ENCODE measurements around the gene SCYGR2. TPM values are rescaled to one million over a fixed set of nuclear protein-coding genes. Genes with fewer than 3 reads are reported as not detected.
"Not testable (repeated sequence)": the region's sequence is repeated elsewhere in the genome, so short reads cannot be mapped to it uniquely, and the experiment has no call there.

The SCYGR2 gene
- not detected for total RNA-seq
- not detected for polyA plus RNA-seq
- long read RNA-seq, donor 1: 0 reads
- long read RNA-seq, donor 2: 0 reads
- long read RNA-seq, donor 3: 0 reads
- long read RNA-seq, donor 4: 0 reads

- H3K9me3 ChIP-seq (ENCODE audit: control insufficient read depth, low read length); intact Hi-C loops (cut with DNase I); ATAC-seq; H3K27me3 ChIP-seq (ENCODE audit: control insufficient read depth, insufficient read depth); H3K27ac ChIP-seq (ENCODE audit: low read length); DNase-seq; H3K4me1 ChIP-seq (ENCODE audit: control insufficient read depth, insufficient read depth, low read length); H3K4me3 ChIP-seq (ENCODE audit: low read length): not testable (repeated sequence)
- 80% methylated on average over 16 of the region's 16 CpGs for WGBS
Measured at GRCh38 chr2:227598835-227599503, at the start of gene SCYGR2. SCYGR2 (plus strand) TSS chr2:227598893; CDS start chr2:227598893, 0 bp downstream.

GRCh38 chr2:227551836-227552235, 46.9 kb upstream of the SCYGR2 start:
- ATAC-seq: no peak
- no peaks in the 10 kb centered on the region for H3K9me3 ChIP-seq (ENCODE audit: control insufficient read depth, low read length)
- H3K27me3 ChIP-seq (ENCODE audit: control insufficient read depth, insufficient read depth): no peaks in the 10 kb centered on the region
- H3K27ac ChIP-seq (ENCODE audit: low read length): no peak overlapping the region
- DNase-seq: peak in 1 of 3 donors; percentile 27
- no peaks in the 10 kb centered on the region for H3K4me1 ChIP-seq (ENCODE audit: control insufficient read depth, insufficient read depth, low read length)
- no peak overlapping the region for H3K4me3 ChIP-seq (ENCODE audit: low read length)
- intact Hi-C loops (cut with DNase I): no loop called here
- WGBS: 95% methylated on average over 3 of the region's 3 CpGs

DNA sequence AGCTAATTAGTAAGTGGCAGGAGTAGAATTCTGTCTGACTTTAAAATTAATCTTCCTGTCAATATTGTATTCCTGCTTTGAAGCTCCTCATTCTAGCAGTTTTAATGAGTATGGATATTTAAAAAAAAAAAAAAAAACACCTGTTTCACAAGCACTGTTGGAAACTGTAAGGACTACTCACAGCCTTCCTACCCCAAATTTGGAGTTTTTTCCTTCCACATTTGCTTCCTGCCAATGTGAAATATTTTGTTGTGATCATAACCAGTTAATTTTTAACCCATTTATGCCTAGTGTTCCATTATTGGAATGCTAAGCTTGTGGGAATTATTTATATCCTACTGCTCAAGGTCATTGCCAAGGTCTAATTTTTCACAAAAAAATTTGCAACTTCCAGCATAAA, 36.1 kb upstream of the SCYGR2 start:
- Histone ChIP-seq H3K4me1 (ENCODE audit: control insufficient read depth, insufficient read depth, low read length) (peaks cover 1% of the 10 kb centered on the region), H3K27ac (ENCODE audit: low read length) (no peak overlapping the region), H3K9me3 (ENCODE audit: control insufficient read depth, low read length) (no peaks in the 10 kb centered on the region), H3K4me3 (ENCODE audit: low read length) (no peak overlapping the region), H3K27me3 (ENCODE audit: control insufficient read depth, insufficient read depth) (no peaks in the 10 kb centered on the region)
- intact Hi-C loops (cut with DNase I): no loop called here
- no peak for DNase-seq
- ATAC-seq: no peak

DNA sequence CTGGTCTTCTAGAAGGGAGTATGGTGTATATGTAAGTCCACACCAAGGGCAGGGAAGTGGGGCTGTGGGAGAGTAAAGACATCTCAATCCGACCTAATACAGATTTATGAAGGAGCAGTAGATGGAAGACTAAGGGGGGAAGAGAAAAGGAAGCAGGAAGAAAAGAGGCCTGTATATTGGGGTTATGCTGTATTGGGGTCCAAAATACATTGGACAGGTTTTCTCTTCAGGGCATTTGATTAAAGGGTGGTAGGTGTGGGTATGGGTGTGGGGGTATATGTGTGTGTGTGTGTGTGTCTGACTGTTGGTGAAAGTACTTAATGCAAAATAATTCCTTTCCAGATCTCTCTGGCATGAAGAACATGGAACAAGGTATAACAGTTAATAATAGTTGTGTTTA, 33.6 kb upstream of the SCYGR2 start:
- ATAC-seq: no peak
- Histone ChIP-seq H3K27me3 (ENCODE audit: control insufficient read depth, insufficient read depth) (no peaks in the 10 kb centered on the region), H3K4me3 (ENCODE audit: low read length) (no peak overlapping the region), H3K27ac (ENCODE audit: low read length) (no peak overlapping the region), H3K9me3 (ENCODE audit: control insufficient read depth, low read length) (no peaks in the 10 kb centered on the region), H3K4me1 (ENCODE audit: control insufficient read depth, insufficient read depth, low read length) (peaks cover 1% of the 10 kb centered on the region)
- no peak for DNase-seq
- intact Hi-C loops (cut with DNase I): no loop called here
- WGBS: 100% methylated on average over 1 of the region's 1 CpG

DNA sequence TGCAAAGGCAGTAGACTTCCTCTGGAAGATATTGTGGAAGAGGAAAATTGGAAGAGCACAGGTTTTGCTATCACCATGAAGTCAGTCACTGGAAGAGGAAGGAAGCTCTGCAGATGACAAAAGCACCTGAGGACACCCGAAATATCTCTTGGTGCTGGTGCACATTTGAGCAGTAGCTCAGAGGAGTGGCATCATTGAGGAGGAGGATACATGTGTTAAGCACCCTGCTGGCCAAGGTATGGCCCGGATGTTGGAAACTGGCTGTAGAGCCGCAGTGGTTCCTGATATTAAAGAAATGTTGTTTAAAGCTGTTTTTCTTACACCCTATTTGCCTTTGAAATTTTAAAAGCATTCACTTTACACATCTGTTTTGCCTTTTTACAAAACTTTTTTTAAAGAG, 32.7 kb upstream of the SCYGR2 start:
- no peak for ATAC-seq
- H3K27ac ChIP-seq (ENCODE audit: low read length): no peak overlapping the region
- peaks cover 1% of the 10 kb centered on the region for H3K4me1 ChIP-seq (ENCODE audit: control insufficient read depth, insufficient read depth, low read length)
- no peaks in the 10 kb centered on the region for H3K27me3 ChIP-seq (ENCODE audit: control insufficient read depth, insufficient read depth)
- H3K4me3 ChIP-seq (ENCODE audit: low read length): no peak overlapping the region
- H3K9me3 ChIP-seq (ENCODE audit: control insufficient read depth, low read length): no peaks in the 10 kb centered on the region
- 75% methylated on average over 3 of the region's 3 CpGs for WGBS
- no peak for DNase-seq
- intact Hi-C loops (cut with DNase I): no loop called here

GRCh38 chr2:227568852-227569169, 29.9 kb upstream of the SCYGR2 start:
- Histone ChIP-seq H3K27me3 (ENCODE audit: control insufficient read depth, insufficient read depth) (no peaks in the 10 kb centered on the region), H3K9me3 (ENCODE audit: control insufficient read depth, low read length) (no peaks in the 10 kb centered on the region), H3K4me1 (ENCODE audit: control insufficient read depth, insufficient read depth, low read length) (peaks cover 1% of the 10 kb centered on the region), H3K4me3 (ENCODE audit: low read length) (no peak overlapping the region), H3K27ac (ENCODE audit: low read length) (no peak overlapping the region)
- DNase-seq (no peak), ATAC-seq (no peak)
- 91% methylated on average over 2 of the region's 2 CpGs for WGBS
- intact Hi-C loops (cut with DNase I): no loop called here

DNA sequence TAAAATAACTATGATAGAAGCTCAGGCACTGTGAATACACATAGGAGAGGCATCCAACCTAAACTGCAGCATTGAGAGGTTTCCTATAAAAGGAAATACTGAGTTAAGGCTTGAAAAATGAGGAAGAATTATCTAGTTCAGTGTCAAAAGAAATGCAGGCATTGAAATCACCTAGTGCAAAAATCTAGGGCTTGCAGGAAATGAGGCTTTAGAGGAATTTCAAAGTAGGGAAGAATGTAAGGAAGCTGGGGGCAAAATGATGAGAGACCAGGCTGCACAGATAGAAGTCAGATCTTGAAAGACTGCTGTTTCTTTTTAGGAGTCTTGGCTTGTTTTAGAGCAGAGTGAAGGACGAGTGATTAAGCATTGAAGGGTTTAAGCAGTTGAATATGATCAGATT, 28.1 kb upstream of the SCYGR2 start:
- DNase-seq (no peak), ATAC-seq (no peak)
- Histone ChIP-seq H3K4me1 (ENCODE audit: control insufficient read depth, insufficient read depth, low read length) (peaks cover 1% of the 10 kb centered on the region), H3K27me3 (ENCODE audit: control insufficient read depth, insufficient read depth) (no peaks in the 10 kb centered on the region), H3K27ac (ENCODE audit: low read length) (no peak overlapping the region), H3K4me3 (ENCODE audit: low read length) (no peak overlapping the region), H3K9me3 (ENCODE audit: control insufficient read depth, low read length) (no peaks in the 10 kb centered on the region)
- intact Hi-C loops (cut with DNase I): no loop called here
- WGBS: 34% methylated on average over 1 of the region's 1 CpG

GRCh38 chr2:227576110-227576509, 22.6 kb upstream of the SCYGR2 start:
- H3K4me1 ChIP-seq (ENCODE audit: control insufficient read depth, insufficient read depth, low read length): no peaks in the 10 kb centered on the region
- intact Hi-C loops (cut with DNase I): no loop called here
- H3K27me3 ChIP-seq (ENCODE audit: control insufficient read depth, insufficient read depth): no peaks in the 10 kb centered on the region
- ATAC-seq: no peak
- no peak overlapping the region for H3K4me3 ChIP-seq (ENCODE audit: low read length)
- H3K9me3 ChIP-seq (ENCODE audit: control insufficient read depth, low read length): no peaks in the 10 kb centered on the region
- H3K27ac ChIP-seq (ENCODE audit: low read length): no peak overlapping the region
- DNase-seq: no peak

- WGBS: 69% methylated on average over 2 of the region's 2 CpGs
Measured at GRCh38 chr2:227576812-227577211, 21.9 kb upstream of the SCYGR2 start.

GRCh38 chr2:227577555-227577954, 21.1 kb upstream of the SCYGR2 start:
- intact Hi-C loops (cut with DNase I): no loop called here
- WGBS: 48% methylated on average over 2 of the region's 2 CpGs
- peaks cover 3% of the 10 kb centered on the region for H3K27me3 ChIP-seq (ENCODE audit: control insufficient read depth, insufficient read depth)

More at GRCh38 chr2:227576812-227577211, 21.9 kb upstream of the SCYGR2 start:
- no peaks in the 10 kb centered on the region for H3K9me3 ChIP-seq (ENCODE audit: control insufficient read depth, low read length)
- no peak overlapping the region for H3K4me3 ChIP-seq (ENCODE audit: low read length)
- intact Hi-C loops (cut with DNase I): no loop called here
- no peaks in the 10 kb centered on the region for H3K4me1 ChIP-seq (ENCODE audit: control insufficient read depth, insufficient read depth, low read length)
- H3K27ac ChIP-seq (ENCODE audit: low read length): no peak overlapping the region
- H3K27me3 ChIP-seq (ENCODE audit: control insufficient read depth, insufficient read depth): no peaks in the 10 kb centered on the region
- ATAC-seq (no peak), DNase-seq (no peak)

GRCh38 chr2:227578642-227579041, 20.1 kb upstream of the SCYGR2 start:
- Histone ChIP-seq H3K4me1 (ENCODE audit: control insufficient read depth, insufficient read depth, low read length) (no peaks in the 10 kb centered on the region), H3K4me3 (ENCODE audit: low read length) (no peak overlapping the region), H3K27me3 (ENCODE audit: control insufficient read depth, insufficient read depth) (peaks cover 3% of the 10 kb centered on the region), H3K27ac (ENCODE audit: low read length) (no peak overlapping the region), H3K9me3 (ENCODE audit: control insufficient read depth, low read length) (peaks cover 1% of the 10 kb centered on the region)
- 62% methylated on average over 2 of the region's 2 CpGs for WGBS
- DNase-seq (no peak), ATAC-seq (no peak)
- intact Hi-C loops (cut with DNase I): no loop called here

More at GRCh38 chr2:227577555-227577954, 21.1 kb upstream of the SCYGR2 start:
- ATAC-seq (no peak), DNase-seq (no peak)
- no peak overlapping the region for H3K4me3 ChIP-seq (ENCODE audit: low read length)
- H3K4me1 ChIP-seq (ENCODE audit: control insufficient read depth, insufficient read depth, low read length): no peaks in the 10 kb centered on the region
- peaks cover 1% of the 10 kb centered on the region for H3K9me3 ChIP-seq (ENCODE audit: control insufficient read depth, low read length)
- no peak overlapping the region for H3K27ac ChIP-seq (ENCODE audit: low read length)

GRCh38 chr2:227579791-227580190, 18.9 kb upstream of the SCYGR2 start:
- Histone ChIP-seq H3K9me3 (ENCODE audit: control insufficient read depth, low read length) (peaks cover 1% of the 10 kb centered on the region), H3K27ac (ENCODE audit: low read length) (no peak overlapping the region), H3K4me3 (ENCODE audit: low read length) (no peak overlapping the region), H3K27me3 (ENCODE audit: control insufficient read depth, insufficient read depth) (peaks cover 3% of the 10 kb centered on the region), H3K4me1 (ENCODE audit: control insufficient read depth, insufficient read depth, low read length) (no peaks in the 10 kb centered on the region)
- WGBS: 96% methylated on average over 1 of the region's 1 CpG
- intact Hi-C loops (cut with DNase I): no loop called here
- ATAC-seq (no peak), DNase-seq (no peak)

Measured in right cardiac atrium (tissue), 5 donors.